HG03442 (cell line): ENCODE measurements around the gene ANTXR2.

Source experiments
- ATAC-seq: cut with Tn5 transposase; IDR thresholded peaks from one replicate; pipeline ENCODE4 v1.9.1; 2021; ENCODE audit warnings: mild to moderate bottlenecking, moderate library complexity; ENCODE audit not compliant: unreplicated experiment

Gene ANTXR2

DNA sequence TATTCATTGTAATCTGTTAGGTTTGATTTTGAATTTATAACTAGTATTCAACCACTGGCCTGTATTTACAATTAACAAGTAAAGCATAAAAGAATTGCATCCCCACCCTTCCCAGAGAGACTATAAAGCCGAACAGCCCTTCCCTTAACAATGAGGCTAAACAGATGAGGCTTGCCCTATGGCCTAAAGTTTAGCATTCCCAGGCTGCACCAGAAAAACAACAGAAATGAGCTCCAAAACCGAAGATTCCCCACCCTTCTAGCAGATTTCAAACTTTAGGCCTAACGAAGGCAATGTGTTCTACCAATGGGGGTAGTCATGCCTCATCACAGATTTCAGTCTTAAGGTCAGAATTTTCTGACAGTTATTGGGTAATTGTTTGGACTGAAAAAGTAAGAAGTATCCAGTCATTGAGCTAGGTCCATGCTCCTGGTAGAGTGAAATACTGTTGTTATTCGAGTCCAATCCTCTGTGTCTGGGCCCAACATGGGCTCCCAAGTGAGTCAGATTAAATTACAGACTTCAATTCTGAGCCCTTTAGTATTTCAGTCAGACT is 197.6 kb downstream of the ANTXR2 start:
- ATAC-seq: no peak

DNA sequence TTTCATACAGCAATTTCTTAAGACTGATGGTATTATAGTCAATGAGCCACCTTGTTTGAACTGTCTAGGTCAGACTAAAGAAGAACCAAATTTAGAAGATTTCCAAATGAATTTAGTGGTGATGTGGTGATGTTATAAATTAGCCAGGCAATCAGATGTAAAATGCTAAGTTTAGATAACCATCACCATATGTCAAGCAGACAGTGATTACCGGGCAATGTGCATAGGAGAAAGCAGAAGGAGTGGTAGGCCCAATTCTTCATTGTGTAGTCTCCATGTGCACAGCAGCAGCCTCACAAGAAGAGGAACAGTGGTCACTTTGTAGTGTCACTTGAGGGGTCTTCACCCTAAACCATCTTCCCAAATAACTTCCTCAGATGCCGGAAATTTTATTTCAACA is 198.8 kb downstream of the ANTXR2 start:
- ATAC-seq: no peak

DNA sequence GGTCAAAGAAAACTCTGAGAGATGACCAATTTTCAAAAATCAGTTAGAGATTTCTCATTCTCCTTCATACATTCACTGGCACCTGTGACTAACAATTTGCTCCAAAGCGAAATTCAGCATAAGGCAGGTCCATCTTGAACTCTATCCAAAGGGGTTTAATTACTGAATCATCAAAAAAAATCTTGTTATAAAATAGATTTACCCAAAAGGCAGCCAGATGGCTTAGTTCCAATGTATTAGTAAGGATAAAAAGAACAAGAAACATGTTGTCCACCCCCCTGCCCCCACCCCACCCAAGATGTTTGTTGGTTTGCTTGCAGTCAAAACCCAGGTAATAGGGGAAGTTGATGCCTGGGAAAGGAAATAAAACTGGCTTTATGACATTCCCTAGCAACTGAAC is 200.3 kb downstream of the ANTXR2 start:
- no peak for ATAC-seq

DNA sequence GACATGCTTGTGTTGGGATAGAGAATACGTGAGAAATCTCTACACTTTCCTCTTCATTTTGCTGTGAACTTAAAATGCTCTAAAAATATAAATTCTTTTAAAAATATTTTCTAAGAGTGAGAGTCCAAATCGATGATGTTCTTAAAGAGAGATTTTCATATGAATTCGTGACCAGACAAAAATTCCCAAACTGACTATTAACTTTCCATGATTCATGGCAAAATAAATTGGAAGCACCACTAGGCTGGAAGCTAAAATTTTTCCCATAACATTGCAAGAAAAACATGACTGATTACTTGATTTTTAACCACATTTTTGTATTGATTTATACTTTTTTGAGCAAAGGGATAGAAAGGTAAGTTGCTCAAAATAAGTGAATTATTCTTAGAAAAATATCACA is 201.1 kb downstream of the ANTXR2 start:
- no peak for ATAC-seq

DNA sequence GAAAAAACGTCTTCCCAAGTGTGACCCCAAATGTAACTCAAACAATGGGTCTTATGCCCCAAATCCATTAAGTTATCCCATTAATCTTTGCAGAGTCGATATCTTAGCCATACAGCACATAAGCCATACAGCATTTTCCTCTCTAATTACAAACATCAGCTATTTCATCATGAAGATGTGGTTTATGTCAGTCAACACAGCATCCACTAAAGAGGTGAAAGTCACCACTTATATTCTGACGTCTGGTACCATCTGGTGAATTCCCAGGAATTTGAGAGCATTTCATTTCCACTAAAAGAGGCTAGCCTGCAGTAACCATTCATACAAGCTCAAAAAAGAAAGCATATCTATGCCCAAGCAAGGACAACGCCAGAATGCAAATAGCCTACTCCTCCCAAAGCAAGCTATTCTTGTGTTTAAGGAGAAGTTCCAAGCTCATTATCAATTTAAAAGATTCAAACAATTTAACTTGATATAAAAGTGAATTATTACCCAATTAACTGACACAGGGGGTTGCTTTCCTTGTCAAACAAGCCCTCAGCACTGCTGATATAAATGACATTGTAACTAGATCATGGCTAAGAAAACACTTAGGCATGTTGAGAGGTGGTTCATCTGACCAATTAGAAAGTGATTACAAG is 203.3 kb downstream of the ANTXR2 start:
- ATAC-seq: no peak

DNA sequence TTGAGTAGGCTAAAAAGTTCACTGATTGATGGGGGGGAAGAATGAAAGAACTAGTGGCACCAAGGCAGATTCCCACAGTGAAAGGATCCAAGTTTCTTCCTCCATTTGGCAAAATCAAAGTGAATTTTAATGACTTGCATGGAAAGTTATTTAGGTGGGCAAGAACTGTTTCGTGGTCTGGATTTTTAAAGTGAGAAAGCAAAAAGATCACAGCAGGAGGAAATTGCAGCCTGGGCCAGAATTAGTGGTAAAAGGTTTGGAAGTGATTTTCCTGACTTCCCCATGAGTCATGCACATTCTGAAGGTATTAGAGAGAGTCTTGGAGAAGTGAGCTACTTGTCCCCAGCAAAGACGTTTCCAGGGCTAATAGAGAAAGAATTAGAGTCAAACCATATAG is 207.8 kb downstream of the ANTXR2 start:
- ATAC-seq: no peak

DNA sequence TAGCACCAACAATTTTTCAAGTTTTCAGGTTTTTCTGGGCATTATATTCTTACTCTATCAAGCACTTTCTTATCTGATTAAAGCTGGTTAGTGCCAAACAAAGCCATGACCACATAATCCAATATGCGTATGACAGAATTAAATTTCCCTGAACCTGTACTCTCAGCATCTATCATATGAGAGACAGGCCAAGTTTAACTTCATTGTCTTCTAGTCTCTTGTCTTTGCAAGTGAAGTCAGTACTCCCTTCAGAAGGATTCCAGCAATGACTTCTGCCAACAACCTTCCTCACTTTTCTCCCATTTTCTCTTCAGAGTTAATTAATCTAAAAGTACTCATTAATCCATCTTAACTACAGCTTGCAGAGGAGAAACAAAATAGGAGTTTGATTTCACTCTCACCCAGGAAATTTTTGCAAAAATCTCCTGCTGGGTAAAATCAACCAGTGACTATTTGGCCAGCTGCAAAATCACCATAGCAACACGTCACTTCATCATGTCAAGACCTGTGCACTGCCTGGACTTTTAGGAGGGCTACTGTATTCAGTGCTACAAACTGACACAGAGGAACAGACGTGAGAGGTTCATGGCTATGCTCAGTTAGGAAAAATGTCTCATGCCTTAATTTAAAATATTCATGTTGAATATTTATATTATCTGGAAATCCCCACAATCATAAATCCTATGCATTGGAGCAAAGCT is 208.4 kb downstream of the ANTXR2 start:
- no peak for ATAC-seq

DNA sequence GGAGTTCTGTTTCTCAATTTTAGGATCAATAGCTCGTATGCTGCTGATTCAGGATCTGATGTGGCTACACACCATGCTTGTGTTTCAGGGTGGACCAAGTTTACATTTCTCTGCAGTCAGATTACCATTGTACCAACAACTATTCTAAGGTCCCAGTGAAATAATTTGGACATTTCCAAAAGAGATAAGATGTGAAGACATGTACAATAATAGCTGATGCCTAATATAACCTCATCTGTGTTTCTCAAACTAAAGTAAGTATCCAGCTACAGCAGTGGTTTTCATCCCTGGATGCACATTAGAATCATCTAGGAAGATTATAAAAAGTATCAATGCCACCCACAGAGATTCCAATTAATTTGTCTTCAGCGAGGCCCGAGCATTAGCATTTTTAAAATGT is 209.7 kb downstream of the ANTXR2 start:
- ATAC-seq: no peak

DNA sequence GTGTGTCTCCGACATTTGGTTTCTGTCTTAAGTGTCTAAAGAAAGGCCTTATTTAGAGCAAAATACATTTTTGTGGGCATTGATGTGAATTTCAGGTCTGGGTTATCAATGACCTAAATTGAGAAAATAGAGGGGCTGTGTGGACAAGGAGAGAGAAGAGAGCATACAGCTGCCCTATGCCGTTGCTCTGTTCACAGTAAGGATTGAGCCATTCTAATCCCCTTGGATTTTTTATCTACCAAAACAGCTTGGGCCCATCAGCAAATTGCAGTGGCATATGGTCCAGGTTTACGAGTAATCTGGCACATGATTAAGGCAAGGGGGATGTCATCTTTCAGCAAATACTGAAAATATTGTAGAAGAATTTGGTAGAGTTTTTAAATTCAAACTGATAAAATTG is 210.2 kb downstream of the ANTXR2 start:
- no peak for ATAC-seq

DNA sequence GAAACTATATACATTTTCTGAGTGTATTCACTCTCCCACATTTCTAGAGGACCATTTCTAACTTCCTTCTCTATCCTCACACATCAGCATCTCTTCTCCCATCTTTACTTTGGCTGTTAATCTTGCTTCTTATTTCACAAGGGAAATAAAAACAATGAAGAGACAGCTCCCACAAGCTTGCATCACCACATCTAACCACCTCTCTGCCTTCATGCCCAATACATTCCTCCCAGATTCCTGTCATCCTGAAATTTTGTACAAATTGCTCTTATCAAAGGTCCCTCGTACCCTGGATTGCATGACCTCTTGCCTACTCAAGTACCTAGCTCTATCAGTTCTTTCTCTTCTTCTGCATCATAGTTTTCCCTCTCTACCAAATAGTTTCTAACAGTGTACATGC is 215.2 kb downstream of the ANTXR2 start:
- ATAC-seq: no peak

DNA sequence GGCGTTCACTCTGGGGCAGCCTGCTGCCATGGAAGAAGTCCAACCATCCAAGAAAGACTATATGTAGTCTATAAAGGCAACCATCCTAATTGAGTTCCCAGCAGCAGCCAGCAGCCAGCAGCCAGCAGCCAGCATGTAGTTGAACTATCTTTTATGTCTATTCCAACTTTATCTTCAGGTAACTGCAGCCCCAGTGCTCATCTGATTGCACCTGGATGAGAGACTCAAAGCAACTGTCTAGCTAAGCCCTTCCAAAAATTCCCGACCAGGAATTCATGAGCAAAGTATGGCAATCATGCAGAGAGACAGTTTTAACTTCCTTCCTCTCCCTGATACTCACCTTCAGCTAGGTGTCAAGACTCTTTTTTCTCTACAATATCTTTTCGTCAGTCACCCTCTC is 216.8 kb downstream of the ANTXR2 start:
- no peak for ATAC-seq

DNA sequence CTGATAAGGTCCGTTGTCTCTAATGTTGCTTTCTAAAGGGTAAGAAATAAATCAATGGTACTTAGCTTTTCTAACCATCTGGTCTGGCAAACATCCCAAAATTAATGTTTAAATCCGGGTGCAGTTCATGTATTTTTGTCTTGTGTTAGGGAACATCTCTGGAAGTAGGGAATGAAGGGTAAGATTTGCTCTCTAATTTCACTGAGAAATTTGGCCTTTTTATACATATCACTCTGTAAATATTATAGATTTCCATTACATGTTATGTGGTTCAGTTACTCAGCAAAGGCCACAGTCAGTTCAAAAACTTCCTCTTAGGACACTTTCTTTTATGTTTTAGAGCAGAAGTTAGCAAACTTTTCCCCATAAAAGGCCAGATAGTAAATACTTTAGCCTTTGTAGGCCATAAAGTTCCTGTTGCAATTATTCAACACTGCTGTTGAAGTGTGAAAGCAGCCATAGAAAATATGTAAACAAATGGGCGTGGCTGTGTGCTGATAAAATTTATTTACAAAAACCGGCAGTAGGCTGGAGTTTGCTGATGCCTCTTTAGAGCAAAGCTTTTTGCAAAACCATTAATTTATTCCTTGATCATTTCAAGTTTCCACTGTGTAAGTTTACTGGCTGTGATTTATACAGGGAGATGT is 218.1 kb downstream of the ANTXR2 start:
- no peak for ATAC-seq

DNA sequence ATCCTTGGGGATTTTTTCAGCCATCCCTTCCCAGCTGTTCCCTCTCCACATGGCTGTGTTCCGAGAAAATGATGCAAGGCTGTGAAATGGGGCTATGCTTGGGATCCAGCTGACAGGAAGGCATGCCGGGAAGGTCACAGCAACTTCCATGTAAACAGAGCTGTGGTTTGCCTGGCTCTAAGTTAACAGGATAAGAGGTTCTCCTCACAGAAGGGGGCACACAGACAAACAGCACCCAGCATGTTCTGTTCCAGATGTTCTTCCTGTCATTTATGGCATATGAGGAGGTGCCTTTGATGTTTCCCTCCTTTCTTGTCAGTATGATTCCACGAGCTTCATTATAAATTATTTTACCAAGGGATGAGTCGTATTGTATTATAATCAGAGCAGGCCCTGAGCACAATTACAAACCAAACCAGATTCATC is 220.7 kb downstream of the ANTXR2 start:
- ATAC-seq: no peak

DNA sequence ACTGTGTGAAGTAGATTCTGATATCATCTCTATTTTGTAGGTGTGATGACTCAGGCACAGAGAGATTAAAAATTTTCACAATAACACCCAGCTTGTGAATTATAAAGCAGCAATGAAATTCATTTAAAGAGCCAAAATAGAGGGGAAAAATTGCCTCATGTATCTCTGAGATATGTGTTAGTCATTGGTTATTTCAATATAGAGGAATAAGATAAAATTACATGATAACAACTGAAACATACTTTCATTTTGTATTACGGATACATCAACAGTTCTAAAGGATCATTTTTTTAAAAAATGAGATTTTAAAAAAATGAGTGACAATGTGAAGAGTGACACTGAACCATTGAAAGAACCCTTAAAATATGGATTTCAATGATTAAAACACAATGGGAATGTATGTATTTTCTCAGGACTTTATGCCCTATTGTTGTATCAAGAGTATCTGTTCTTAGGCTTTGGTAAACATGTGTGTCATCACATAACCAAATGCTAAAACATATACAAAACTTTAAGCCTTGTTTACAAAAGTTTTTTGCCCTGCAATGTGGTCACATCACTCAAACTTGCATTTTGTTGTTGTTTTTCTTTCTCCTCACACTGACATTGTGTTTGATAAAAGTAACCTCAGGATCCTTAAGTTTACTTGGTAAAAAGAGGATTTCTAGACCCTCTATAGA is 221.3 kb downstream of the ANTXR2 start:
- ATAC-seq: no peak
